ENCODE data around the gene MATCAP1.

DNA sequence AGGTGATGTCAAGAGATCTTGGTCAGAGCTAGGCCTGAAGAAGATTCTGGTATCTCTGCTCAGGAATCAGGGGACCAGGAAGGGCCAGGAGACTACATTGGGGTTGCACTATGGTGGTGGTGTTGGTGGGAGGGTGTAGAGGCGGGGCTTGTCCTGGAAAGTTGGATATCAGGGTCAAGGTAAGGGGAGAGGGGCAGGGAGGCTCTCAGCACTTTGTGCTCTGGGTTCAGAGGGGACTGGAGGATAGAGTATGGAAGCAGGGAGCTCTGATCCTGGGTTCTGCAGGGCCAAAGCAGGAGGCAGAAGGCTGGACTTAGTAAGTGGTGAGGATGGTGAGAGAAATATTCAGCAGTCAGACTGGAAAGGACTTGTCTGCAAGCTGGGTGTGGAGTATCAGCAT lies 10.4 kb downstream of the MATCAP1 start:
- TF ChIP-seq CTCF (conservative IDR thresholded peaks at IDR 0.05; ENCODE audit: low read depth, low read length) (no peak), EZH2 (IDR thresholded peaks at IDR 0.05; ENCODE audit: borderline replicate concordance, low read depth, low read length, poor library complexity, severe bottlenecking) (no peak)
